ENCODE measurements around the gene GIT1. TPM values are rescaled to one million over a fixed set of nuclear protein-coding genes. Genes with fewer than 3 reads are reported as not detected.

GIT1 gene
- 123 TPM for polyA plus RNA-seq (2012; ENCODE audit: insufficient read length, low read depth)

- TF ChIP-seq REST (IDR thresholded peaks at IDR 0.05; ENCODE audit: insufficient read depth in 1 of 2, low read depth in 2 of 2, low read length in 2 of 2) (peak in 1 of 2 experiments; percentile 53; a peak in 2 of 4 replicates), FOXP2 (optimal IDR thresholded peaks at IDR 0.05; ENCODE audit: borderline replicate concordance, extremely low read depth, extremely low read length, insufficient read depth) (no peak), POLR2AphosphoS5 (IDR thresholded peaks at IDR 0.05; ENCODE audit: low read depth, low read length) (no peak), SIN3A (IDR thresholded peaks at IDR 0.05; ENCODE audit: borderline replicate concordance, insufficient read depth, low read length) (no peak), TAF1 (IDR thresholded peaks at IDR 0.05; ENCODE audit: borderline replicate concordance, insufficient read depth, low read length) (0 out of 2 replicates have a peak, but pooled peaks have one; percentile 5)
Observed at GRCh38 chr17:29589524-29590410, at the start of gene GIT1. Gene GIT1 (minus strand): TSS chr17:29589648. CDS start chr17:29589378, 270 bp downstream.

GRCh38 chr17:29633886-29634285, 44.4 kb upstream of the GIT1 start:
- no peak for TF ChIP-seq TAF1 (IDR thresholded peaks at IDR 0.05; ENCODE audit: borderline replicate concordance, insufficient read depth, low read length)
- TF ChIP-seq POLR2AphosphoS5 (IDR thresholded peaks at IDR 0.05; ENCODE audit: low read depth, low read length): no peak
- no peak for TF ChIP-seq FOXP2 (optimal IDR thresholded peaks at IDR 0.05; ENCODE audit: borderline replicate concordance, extremely low read depth, extremely low read length, insufficient read depth)
- TF ChIP-seq REST (IDR thresholded peaks at IDR 0.05; ENCODE audit: insufficient read depth in 1 of 2, low read depth in 2 of 2, low read length in 2 of 2): no peak
- no peak for TF ChIP-seq SIN3A (IDR thresholded peaks at IDR 0.05; ENCODE audit: borderline replicate concordance, insufficient read depth, low read length)

GRCh38 chr17:29630630-29631193, 41.3 kb upstream of the GIT1 start:
- TF ChIP-seq REST (IDR thresholded peaks at IDR 0.05; ENCODE audit: insufficient read depth in 1 of 2, low read depth in 2 of 2, low read length in 2 of 2) (no peak), SIN3A (IDR thresholded peaks at IDR 0.05; ENCODE audit: borderline replicate concordance, insufficient read depth, low read length) (no peak), POLR2AphosphoS5 (IDR thresholded peaks at IDR 0.05; ENCODE audit: low read depth, low read length) (no peak), TAF1 (IDR thresholded peaks at IDR 0.05; ENCODE audit: borderline replicate concordance, insufficient read depth, low read length) (no peak), FOXP2 (optimal IDR thresholded peaks at IDR 0.05; ENCODE audit: borderline replicate concordance, extremely low read depth, extremely low read length, insufficient read depth) (no peak)

- TF ChIP-seq FOXP2 (optimal IDR thresholded peaks at IDR 0.05; ENCODE audit: borderline replicate concordance, extremely low read depth, extremely low read length, insufficient read depth) (no peak), POLR2AphosphoS5 (IDR thresholded peaks at IDR 0.05; ENCODE audit: low read depth, low read length) (no peak), SIN3A (IDR thresholded peaks at IDR 0.05; ENCODE audit: borderline replicate concordance, insufficient read depth, low read length) (no peak), TAF1 (IDR thresholded peaks at IDR 0.05; ENCODE audit: borderline replicate concordance, insufficient read depth, low read length) (no peak), REST (IDR thresholded peaks at IDR 0.05; ENCODE audit: insufficient read depth in 1 of 2, low read depth in 2 of 2, low read length in 2 of 2) (no peak)
Observed at GRCh38 chr17:29629839-29630238, 40.4 kb upstream of the GIT1 start.

Data from PFSK-1 (cell line).